ENCODE measurements around the gene CNGA1. TPM values are rescaled to one million over a fixed set of nuclear protein-coding genes. Genes with fewer than 3 reads are reported as not detected.
"Not testable (repeated sequence)": the region's sequence is repeated elsewhere in the genome, so short reads cannot be mapped to it uniquely, and the experiment has no call there.

The CNGA1 gene
- total RNA-seq, 1 experiment from 2014 or later, result not detected

DNA sequence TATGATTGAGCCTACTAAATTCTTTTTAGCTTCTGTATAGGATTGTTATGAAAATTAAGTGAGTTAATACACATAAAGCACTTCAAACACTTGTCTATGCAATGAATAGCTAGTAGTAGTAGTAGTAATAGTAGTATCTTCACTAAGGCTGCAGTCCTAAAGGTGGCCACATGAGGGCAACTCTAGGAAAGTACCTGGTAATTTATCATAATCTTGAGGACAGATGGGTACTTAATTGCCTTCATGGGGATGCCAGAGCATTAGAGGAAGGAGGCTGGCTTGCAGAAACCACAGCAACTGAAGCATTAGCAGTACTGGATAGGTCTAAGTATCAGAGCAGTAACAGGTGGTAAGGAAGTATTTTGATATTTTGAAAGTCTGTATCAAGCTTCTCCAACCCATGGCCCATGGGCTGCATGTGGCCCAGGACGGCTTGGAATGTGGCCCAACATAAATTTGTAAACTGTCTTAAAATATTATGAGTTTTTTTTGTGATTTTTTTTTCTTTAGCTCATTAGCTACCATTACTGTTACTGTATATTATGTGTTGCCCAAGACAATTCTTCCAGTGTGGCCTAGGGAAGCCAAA lies 17.4 kb upstream of the CNGA1 start:
- Histone ChIP-seq H3K27me3 (no peaks in the 10 kb centered on the region), H3K9me3 (no peaks in the 10 kb centered on the region), H3K4me3 (no peak overlapping the region), H3K36me3 (no peaks in the 10 kb centered on the region)
- no peak for DNase-seq

DNA sequence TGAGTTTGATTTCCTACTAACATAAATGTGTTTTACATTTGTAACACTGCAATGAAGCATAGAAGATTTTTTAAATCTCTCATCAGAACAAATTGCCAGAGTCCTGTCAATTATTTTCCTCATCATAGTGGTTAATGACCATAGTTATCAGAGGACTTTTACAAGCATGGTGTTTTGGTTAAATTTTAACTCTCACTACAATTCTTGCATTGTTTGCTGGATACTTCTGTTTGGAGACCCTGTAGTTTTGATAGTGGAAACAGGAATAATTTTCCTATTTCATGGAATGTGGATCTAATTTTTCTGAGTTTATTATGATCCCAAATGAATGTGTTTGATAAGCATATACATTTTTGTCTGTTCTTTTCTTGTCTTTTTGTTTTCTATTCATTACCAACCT lies 16.9 kb upstream of the CNGA1 start:
- Histone ChIP-seq H3K36me3 (no peaks in the 10 kb centered on the region), H3K27me3 (no peaks in the 10 kb centered on the region), H3K9me3 (no peaks in the 10 kb centered on the region), H3K4me3 (no peak overlapping the region)
- no peak for DNase-seq

DNA sequence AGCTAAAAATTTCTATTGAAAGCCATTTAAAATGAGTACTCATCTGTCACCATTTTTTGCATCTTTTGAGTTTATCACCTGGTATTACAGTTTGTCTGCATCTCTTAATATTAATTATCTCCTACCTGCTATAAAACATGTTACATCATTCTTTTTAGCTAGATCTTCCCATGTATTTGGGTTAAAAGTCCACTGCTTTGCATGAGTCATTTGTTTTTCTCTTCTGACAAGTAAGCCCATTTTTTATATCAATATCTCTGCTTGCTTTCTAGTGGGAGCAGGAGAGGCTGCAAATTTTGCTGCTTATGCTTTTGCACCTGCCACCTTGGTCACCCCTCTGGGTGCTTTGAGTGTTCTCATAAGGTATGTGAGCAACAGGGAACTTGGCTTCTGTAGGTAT lies 16.2 kb upstream of the CNGA1 start:
- DNase-seq, result no peak
- Histone ChIP-seq H3K9me3 (no peaks in the 10 kb centered on the region), H3K4me3 (no peak overlapping the region), H3K36me3 (no peaks in the 10 kb centered on the region), H3K27me3 (no peaks in the 10 kb centered on the region)

DNA sequence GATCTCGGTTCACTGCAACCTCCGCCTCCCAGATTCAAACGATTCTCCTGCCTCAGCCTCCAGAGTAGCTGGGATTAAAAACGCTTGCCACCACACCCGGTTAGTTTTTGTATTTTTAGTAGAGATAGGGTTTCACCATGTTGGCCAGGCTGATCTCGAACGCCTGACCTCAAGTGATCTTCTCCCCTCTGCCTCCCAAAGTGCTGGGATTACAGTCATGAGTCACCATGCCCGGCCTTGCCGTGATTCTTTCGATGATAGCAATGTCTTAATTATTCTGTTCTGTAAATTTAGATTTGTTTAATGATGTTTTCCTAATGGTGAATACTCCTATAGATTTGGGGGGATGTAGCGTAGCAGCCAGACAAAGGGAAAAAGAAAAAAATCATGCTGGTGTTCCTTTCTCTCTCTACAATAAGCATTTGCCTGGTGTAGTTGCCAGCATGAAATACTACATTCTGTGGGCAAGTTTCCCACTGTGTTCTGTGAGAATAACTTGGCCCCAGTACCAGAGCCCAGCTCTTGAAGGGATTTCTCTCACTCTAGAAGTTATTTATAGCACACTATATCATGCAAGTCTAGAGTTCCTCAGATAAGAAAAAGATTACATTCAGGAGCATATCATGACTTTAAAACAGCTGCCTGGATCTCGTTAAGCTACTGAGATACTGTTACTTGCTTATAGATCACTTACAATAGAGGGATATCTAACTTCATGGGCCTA lies 15.5 kb upstream of the CNGA1 start:
- DNase-seq, result peak; percentile 37
- no peaks in the 10 kb centered on the region for H3K36me3 ChIP-seq
- no peaks in the 10 kb centered on the region for H3K9me3 ChIP-seq
- no peak overlapping the region for H3K4me3 ChIP-seq
- H3K27me3 ChIP-seq, result no peaks in the 10 kb centered on the region

DNA sequence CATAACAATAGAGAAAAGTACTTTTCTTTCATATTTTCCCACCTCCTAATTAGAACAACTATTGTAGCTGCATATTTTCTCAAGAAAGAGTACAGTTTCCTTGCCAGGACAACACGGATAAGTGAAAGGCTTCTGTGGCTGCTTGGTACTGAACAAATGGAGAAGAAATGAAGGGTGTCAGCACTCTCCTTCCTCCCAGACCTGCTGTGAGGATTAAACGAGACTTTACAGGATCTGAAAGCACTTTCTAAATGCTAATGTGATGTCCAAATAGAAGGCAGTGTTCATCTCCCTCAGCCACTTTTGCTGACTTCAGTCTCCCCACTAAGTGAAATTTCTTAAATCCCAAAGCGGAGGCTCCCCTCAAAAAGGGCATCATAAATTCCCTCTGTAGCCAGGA lies 14.0 kb upstream of the CNGA1 start:
- H3K9me3 ChIP-seq, result no peaks in the 10 kb centered on the region
- H3K4me3 ChIP-seq, result no peak overlapping the region
- no peak for DNase-seq
- H3K27me3 ChIP-seq, result no peaks in the 10 kb centered on the region
- no peaks in the 10 kb centered on the region for H3K36me3 ChIP-seq

DNA sequence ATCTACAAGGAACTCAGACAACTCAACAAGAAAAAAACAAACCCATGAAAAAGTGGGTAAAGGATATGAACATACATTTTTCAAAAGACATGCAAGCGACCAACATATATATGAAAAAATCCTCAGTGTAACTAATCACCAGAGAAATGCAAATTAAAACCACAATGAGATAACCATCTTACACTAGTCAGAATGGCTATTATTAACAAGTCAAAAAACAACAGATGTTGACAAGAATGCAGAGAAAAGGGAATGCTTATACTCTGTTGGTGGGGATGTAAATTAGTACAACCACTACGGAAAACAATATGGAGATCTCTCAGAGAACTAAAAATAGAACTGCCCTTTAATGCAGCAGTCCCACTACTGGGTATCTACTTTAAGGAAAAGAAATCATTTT lies 12.2 kb upstream of the CNGA1 start:
- no peak for DNase-seq
- Histone ChIP-seq H3K36me3 (no peaks in the 10 kb centered on the region), H3K27me3 (no peaks in the 10 kb centered on the region), H3K4me3 (no peak overlapping the region), H3K9me3 (no peaks in the 10 kb centered on the region)

DNA sequence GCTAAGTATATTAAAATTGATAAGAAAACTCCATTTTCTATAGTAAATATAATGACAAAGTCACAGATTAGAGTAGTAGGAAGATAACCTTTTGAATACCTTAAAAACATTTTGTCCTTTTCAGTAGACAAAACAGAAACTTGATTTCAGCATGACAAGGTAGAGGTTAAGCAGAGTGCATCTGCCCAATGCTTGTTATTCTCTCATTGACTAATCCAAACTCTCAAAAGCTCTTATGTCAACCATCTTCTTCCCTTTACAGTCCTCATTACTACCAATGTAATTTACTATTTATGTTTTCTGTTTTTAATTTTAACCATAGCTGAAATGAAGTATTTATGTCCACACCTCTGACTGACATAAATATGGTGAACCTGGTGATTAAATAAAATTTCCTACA lies 11.2 kb upstream of the CNGA1 start:
- Histone ChIP-seq H3K9me3 (no peaks in the 10 kb centered on the region), H3K4me3 (no peak overlapping the region), H3K36me3 (no peaks in the 10 kb centered on the region), H3K27me3 (no peaks in the 10 kb centered on the region)
- DNase-seq, result no peak

DNA sequence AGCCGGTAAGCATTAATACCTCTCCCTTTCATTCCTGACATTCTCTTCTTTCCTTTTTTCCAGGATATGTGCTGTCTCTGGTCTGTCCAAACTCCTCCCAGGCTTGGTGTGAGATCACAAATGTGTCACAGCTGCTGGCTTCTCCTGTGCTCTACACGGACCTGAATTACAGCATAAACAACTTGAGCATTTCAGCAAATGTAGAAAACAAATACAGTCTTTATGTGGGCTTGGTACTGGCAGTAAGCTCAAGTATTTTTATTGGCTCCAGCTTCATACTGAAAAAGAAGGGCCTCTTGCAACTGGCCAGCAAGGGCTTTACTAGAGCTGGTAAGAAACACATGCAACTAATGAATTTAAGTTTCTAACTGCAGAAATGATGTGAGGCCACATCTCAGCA lies 8.5 kb upstream of the CNGA1 start:
- Histone ChIP-seq H3K4me3 (no peak overlapping the region), H3K27me3 (no peaks in the 10 kb centered on the region), H3K36me3 (no peaks in the 10 kb centered on the region), H3K9me3 (no peaks in the 10 kb centered on the region)
- peak; percentile 10 for DNase-seq

DNA sequence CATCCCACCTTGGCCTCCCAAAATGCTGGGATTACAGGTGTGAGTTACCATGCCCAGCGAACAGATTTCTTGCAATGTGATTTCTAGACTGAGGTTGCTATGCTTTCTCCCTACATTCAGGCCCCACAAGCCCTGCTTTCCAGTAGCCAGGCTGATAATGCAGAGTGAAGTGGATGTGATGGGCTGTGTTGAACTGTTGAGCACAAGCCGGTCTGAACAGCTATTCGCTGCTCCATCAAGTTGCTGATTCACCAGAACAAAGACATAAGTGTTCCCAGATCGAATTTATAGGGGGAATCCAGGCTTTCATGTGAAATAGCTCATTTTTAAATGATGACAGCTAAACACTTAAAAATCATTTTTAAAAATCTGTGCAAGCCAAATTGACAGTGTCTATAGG lies 8.0 kb upstream of the CNGA1 start:
- Histone ChIP-seq H3K36me3 (no peaks in the 10 kb centered on the region), H3K27me3 (no peaks in the 10 kb centered on the region), H3K4me3 (no peak overlapping the region), H3K9me3 (no peaks in the 10 kb centered on the region)
- DNase-seq, result no peak

DNA sequence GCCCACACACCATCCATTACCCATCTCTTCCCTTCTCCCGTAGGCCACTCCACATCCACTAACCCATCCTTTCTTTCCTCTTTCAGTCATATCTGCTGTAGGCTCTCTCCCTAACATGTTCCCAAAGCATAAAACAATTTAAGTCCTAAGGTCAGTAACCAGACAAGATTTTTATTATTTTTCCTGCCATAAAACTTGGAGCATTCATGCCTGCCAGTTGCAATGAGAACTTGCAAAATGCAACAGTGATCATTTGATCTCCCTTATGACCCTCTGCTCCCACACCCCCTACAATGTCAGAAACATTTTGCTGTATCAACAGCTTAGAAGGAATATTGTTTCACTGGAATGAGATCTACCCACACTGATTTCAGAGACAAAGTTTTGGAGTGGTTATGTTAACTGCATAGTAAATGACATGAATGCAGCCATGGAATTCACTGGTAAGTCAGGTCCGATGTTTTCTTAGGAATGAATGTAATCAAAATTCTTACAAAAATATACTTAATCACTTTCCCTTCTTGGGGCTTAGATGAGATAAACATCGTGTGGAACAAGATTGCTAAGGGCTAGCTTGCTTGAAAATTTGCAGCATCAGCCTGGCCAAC lies 5.8 kb upstream of the CNGA1 start:
- H3K9me3 ChIP-seq, result no peaks in the 10 kb centered on the region
- no peaks in the 10 kb centered on the region for H3K36me3 ChIP-seq
- DNase-seq, result no peak
- H3K27me3 ChIP-seq, result no peaks in the 10 kb centered on the region
- no peak overlapping the region for H3K4me3 ChIP-seq

DNA sequence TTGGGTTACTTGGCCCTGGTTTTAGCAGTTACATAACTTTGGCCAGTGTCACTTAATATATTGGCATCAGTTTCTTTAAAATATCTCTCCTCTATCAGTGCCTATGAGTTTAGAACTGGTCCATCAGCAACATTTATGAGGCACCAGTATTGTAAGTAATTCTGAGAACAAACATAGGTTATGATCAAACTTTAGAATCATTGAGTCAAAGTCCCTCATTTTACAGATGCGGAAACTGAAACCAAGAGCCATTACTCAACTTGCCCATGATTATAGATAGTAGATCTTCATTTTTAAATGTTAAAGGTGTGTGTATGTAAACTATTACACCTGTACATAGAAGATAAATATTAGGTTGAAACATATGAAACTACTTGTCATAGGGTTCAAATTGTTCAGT lies 4.6 kb upstream of the CNGA1 start:
- H3K27me3 ChIP-seq, result no peaks in the 10 kb centered on the region
- H3K4me3 ChIP-seq, result no peak overlapping the region
- H3K9me3 ChIP-seq, result no peaks in the 10 kb centered on the region
- no peak for DNase-seq
- H3K36me3 ChIP-seq, result no peaks in the 10 kb centered on the region

DNA sequence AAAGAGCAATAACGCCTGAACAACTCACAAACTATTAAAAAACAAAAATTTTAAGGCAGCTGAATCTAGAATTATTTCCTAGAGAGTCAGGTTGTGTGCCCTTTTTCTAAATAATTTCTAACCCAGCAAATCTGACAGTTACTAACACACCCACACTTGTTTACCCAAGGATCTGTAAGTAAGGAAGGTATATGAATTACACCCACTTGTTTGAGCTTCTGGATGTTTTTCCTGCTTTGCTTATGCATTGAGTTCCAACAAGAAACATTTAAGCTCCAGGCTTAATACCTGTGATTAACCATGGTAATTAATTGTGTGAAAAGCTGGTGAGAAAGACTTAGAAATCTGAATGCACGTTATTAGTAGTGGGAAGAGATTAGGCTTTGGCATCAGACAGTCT lies 1.6 kb upstream of the CNGA1 start:
- Histone ChIP-seq H3K36me3 (no peaks in the 10 kb centered on the region), H3K9me3 (no peaks in the 10 kb centered on the region), H3K27me3 (no peaks in the 10 kb centered on the region), H3K4me3 (no peak overlapping the region)
- DNase-seq, result no peak

DNA sequence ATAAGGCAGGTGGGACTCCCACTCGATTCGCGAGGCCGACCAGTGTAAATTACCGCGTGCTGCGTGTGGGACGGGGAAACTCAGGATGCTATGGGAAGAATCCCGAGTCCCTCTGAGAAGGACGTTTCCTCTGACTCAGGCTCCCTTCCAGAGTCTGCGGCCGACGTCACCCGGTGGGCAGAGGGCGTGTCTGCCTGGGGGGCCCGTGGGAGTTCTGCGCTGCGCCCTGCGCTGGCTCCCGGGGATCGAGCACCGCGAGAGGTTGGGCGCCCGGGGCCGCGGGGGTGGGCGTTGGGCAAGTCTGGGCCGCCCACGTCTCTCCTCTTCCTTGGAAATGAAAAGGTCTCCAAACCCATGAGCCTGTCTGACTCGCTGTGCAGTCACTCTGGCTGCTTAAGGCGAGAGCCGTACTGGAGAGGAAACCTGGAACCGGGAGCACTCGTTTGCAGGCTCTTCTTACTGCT lies 659 bp upstream of the CNGA1 start:
- Histone ChIP-seq H3K27me3 (no peaks in the 10 kb centered on the region), H3K36me3 (no peaks in the 10 kb centered on the region), H3K4me3 (peak overlapping the region; percentile 54), H3K9me3 (no peaks in the 10 kb centered on the region)
- DNase-seq, result peak; percentile 76

DNA sequence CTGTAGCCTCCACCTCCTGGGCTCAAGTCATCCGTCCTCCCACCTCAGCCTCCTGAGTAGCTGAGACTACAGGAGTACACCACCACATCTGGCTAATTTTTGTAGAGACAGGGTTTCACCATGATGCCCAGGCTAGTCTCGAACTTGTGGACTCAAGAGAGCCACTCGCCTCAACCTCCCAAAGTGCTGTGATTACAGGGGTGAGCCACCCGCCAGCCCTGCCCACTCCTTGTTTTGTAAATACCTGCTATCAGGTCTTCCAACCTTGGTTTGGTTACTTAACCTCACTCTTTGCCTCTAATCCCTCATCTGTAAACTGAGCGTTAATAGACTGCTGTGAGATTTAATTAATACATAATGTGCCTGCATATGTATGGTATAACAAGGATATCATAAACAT lies 803 bp downstream of the CNGA1 start:
- Histone ChIP-seq H3K4me3 (no peak overlapping the region), H3K9me3 (no peaks in the 10 kb centered on the region), H3K27me3 (no peaks in the 10 kb centered on the region), H3K36me3 (no peaks in the 10 kb centered on the region)
- DNase-seq, result no peak

DNA sequence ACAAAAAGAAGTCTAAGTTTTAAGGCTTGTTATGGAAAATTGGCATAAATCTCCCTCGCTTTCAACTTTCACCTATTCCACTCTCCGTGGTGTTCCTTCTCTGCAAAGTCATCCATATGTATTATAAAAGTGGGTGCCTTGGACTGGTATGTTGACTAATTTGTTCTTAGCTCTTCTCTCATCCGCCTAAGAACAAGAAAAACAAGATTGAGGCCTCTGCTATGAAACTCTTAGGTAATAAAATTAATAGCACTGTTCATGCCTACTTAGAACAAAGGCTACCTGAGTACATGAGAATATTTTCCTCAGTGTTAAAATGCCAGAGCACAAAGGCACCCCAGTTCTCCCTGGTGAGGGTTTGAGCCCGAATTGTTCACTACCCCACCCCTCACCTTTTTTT lies 1.3 kb downstream of the CNGA1 start:
- DNase-seq, result no peak
- H3K9me3 ChIP-seq, result no peaks in the 10 kb centered on the region

DNA sequence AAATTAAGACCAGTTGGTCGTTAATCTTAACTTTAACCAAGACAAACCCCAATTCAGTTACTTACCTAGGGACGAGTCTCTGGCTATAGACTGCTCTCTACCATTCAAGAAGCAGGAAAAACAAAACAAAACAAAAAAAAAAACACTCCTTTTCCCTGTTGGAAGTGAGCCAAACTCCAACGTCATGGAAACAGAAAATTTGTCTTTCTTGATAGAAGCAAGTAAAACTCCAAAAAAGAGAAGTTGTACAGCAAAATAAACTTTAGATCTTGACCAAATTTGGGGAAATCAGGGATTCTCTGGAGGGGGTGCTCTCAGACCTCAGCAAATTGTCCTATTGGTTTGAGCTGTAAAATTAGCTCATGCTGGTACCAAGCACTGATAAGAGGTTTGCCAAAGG lies 3.7 kb downstream of the CNGA1 start:
- no peaks in the 10 kb centered on the region for H3K36me3 ChIP-seq
- no peaks in the 10 kb centered on the region for H3K27me3 ChIP-seq
- H3K9me3 ChIP-seq, result no peaks in the 10 kb centered on the region
- no peak for DNase-seq
- H3K4me3 ChIP-seq, result no peak overlapping the region

More for the DNA sequence above, 1.3 kb downstream of the CNGA1 start:
- Histone ChIP-seq H3K36me3 (no peaks in the 10 kb centered on the region), H3K27me3 (no peaks in the 10 kb centered on the region), H3K4me3 (no peak overlapping the region)

DNA sequence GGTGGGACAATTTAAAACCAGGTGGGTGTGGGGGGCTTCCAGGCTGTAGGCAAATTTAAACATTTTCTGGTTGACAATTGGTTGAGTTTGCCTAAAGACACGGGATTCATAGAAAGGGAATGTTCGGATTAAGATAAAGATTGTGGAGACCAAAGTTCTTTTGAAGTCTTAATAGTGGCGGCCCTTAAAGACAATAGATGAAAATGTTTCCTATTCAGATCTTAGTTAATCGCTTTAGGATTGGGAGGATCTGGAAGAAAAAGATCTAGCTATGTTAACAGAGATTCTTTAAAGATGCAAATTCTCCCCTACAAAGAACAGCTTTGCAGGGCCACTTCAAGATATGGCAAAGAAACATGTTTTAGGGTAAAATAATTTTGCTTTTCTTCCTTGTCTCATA lies 4.8 kb downstream of the CNGA1 start:
- H3K36me3 ChIP-seq, result no peaks in the 10 kb centered on the region
- no peak overlapping the region for H3K4me3 ChIP-seq
- no peak for DNase-seq
- H3K27me3 ChIP-seq, result no peaks in the 10 kb centered on the region
- no peaks in the 10 kb centered on the region for H3K9me3 ChIP-seq

DNA sequence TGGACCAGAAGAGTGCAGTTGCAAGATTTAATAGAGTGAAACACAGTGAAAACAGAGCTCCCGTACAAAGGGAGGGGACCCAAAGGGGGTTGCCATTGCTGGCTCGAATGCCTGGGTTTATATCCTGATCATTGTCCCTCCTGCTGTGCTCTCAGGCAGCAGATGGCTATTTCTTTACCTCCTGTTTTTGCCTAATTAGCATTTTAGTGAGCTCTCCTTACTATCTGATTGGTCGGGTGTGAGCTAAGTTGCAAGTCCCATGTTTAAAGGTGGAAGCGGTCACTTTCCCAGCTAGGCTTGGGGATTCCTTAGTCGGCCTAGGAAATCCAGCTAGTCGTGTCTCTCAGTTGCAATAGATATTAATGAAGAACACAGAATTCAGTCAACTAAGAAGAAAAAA lies 5.6 kb downstream of the CNGA1 start:
- H3K9me3 ChIP-seq, H3K4me3 ChIP-seq, H3K36me3 ChIP-seq, DNase-seq, H3K27me3 ChIP-seq: not testable (repeated sequence)
